HG03342 (cell line): ENCODE results near the gene NMNAT2.
"Not testable (repeated sequence)": the region's sequence is repeated elsewhere in the genome, so short reads cannot be mapped to it uniquely, and the experiment has no call there.

ENCODE experiments used
- ATAC-seq: cut with Tn5 transposase; IDR thresholded peaks from one replicate; pipeline ENCODE4 v1.9.1; 2021; ENCODE audit warnings: mild to moderate bottlenecking, moderate library complexity; ENCODE audit not compliant: unreplicated experiment

Gene NMNAT2

GRCh38 chr1:183417772-183418491 is at the start of gene NMNAT2:
Gene NMNAT2, minus strand, starts transcription at chr1:183418380. Its CDS starts 113 bp downstream, at chr1:183418267.
- no peak for ATAC-seq

GRCh38 chr1:183467687-183468086 is 49.5 kb upstream of the NMNAT2 start:
- ATAC-seq: no peak

- ATAC-seq: no peak
Measured at GRCh38 chr1:183466781-183467180, 48.6 kb upstream of the NMNAT2 start.

GRCh38 chr1:183463566-183463965 is 45.4 kb upstream of the NMNAT2 start:
- no peak for ATAC-seq

GRCh38 chr1:183461350-183461749 is 43.2 kb upstream of the NMNAT2 start:
- no peak for ATAC-seq

GRCh38 chr1:183460596-183460995 is 42.4 kb upstream of the NMNAT2 start:
- ATAC-seq: no peak

GRCh38 chr1:183457449-183457848 is 39.3 kb upstream of the NMNAT2 start:
- ATAC-seq: no peak

- ATAC-seq: no peak
Measured at GRCh38 chr1:183456826-183457225, 38.6 kb upstream of the NMNAT2 start.

- no peak for ATAC-seq
Measured at GRCh38 chr1:183454377-183454776, 36.2 kb upstream of the NMNAT2 start.

GRCh38 chr1:183450093-183450492 is 31.9 kb upstream of the NMNAT2 start:
- ATAC-seq: no peak

GRCh38 chr1:183449223-183449770 is 31.1 kb upstream of the NMNAT2 start:
- ATAC-seq: no peak

- no peak for ATAC-seq
Measured at GRCh38 chr1:183444243-183444642, 26.1 kb upstream of the NMNAT2 start.

- no peak for ATAC-seq
Measured at GRCh38 chr1:183443466-183443865, 25.3 kb upstream of the NMNAT2 start.

GRCh38 chr1:183443011-183443410 is 24.8 kb upstream of the NMNAT2 start:
- no peak for ATAC-seq

GRCh38 chr1:183438060-183438459 is 19.9 kb upstream of the NMNAT2 start:
- no peak for ATAC-seq

- ATAC-seq: no peak
Measured at GRCh38 chr1:183435497-183435896, 17.3 kb upstream of the NMNAT2 start.

- no peak for ATAC-seq
Measured at GRCh38 chr1:183433703-183434102, 15.5 kb upstream of the NMNAT2 start.

- ATAC-seq: no peak
Measured at GRCh38 chr1:183432548-183432875, 14.3 kb upstream of the NMNAT2 start.

- ATAC-seq: no peak
Measured at GRCh38 chr1:183431840-183432547, 13.8 kb upstream of the NMNAT2 start.

- ATAC-seq: not testable (repeated sequence)
Measured at GRCh38 chr1:183427591-183427990, 9.4 kb upstream of the NMNAT2 start.

- no peak for ATAC-seq
Measured at GRCh38 chr1:183424691-183425090, 6.5 kb upstream of the NMNAT2 start.

GRCh38 chr1:183423541-183423940 is 5.4 kb upstream of the NMNAT2 start:
- no peak for ATAC-seq
